HFFc6 (cell line): ENCODE measurements around the gene SYNGAP1. TPM values are rescaled to one million over a fixed set of nuclear protein-coding genes. Genes with fewer than 3 reads are reported as not detected.

Source experiments
- DNase-seq: peaks from one replicate; pipeline ENCODE4 v3.0.0-alpha.2; 2018
- H3K27ac Mint-ChIP-seq: 2 replicates; pipeline ENCODE4 v1.8.0; 2020; ENCODE audit warnings: mild to moderate bottlenecking, mixed read lengths
- H3K27me3 Mint-ChIP-seq: 2 replicates; pipeline ENCODE4 v1.8.0; 2021; ENCODE audit warnings: mild to moderate bottlenecking, moderate library complexity, mixed read lengths; ENCODE audit not compliant: insufficient read depth
- H3K36me3 Mint-ChIP-seq: 2 replicates; pipeline ENCODE4 v1.8.0; 2021; ENCODE audit warnings: low read depth, mixed read lengths
- H3K4me1 Mint-ChIP-seq: 2 replicates; pipeline ENCODE4 v1.8.0; 2020; ENCODE audit warnings: low read depth, mixed read lengths
- H3K4me3 Mint-ChIP-seq: 2 replicates; pipeline ENCODE4 v1.8.0; 2020; ENCODE audit warnings: mild to moderate bottlenecking, moderate library complexity, mixed read lengths
- H3K9me3 Mint-ChIP-seq: 2 replicates; pipeline ENCODE4 v1.8.0; 2020; ENCODE audit warnings: mild to moderate bottlenecking, mixed read lengths
- total RNA-seq, 6 experiments: library from RNA; stranded (reverse); fragmentation: NEBNext Ultra II Directional; extraction: Animal tissue kit (Norgen Biotek cat#: 25700); gene quantifications; 2 replicates in 1 of 6; 3 replicates in 5 of 6; pipeline ENCODE4 v1.2.3, GENCODE V29; 2021
- TF ChIP-seq, protein P1 (sequence below): fragments of 200-600 bp; sonication (generic); IDR thresholded peaks from 2 replicates; pipeline ENCODE4 v1.5.0; 2021; ENCODE audit warnings: antibody characterized with exemption, mild to moderate bottlenecking

SYNGAP1 gene
- total RNA-seq, 6 experiments from 2014 or later: 10.5 to 15.0 (median 13.3) TPM

- H3K4me3 Mint-ChIP-seq: peak overlapping the region; percentile 90
- no peak for DNase-seq
- no peaks in the 10 kb centered on the region for H3K9me3 Mint-ChIP-seq
- TF ChIP-seq, protein P1, sequence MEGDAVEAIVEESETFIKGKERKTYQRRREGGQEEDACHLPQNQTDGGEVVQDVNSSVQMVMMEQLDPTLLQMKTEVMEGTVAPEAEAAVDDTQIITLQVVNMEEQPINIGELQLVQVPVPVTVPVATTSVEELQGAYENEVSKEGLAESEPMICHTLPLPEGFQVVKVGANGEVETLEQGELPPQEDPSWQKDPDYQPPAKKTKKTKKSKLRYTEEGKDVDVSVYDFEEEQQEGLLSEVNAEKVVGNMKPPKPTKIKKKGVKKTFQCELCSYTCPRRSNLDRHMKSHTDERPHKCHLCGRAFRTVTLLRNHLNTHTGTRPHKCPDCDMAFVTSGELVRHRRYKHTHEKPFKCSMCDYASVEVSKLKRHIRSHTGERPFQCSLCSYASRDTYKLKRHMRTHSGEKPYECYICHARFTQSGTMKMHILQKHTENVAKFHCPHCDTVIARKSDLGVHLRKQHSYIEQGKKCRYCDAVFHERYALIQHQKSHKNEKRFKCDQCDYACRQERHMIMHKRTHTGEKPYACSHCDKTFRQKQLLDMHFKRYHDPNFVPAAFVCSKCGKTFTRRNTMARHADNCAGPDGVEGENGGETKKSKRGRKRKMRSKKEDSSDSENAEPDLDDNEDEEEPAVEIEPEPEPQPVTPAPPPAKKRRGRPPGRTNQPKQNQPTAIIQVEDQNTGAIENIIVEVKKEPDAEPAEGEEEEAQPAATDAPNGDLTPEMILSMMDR: no peak
- H3K27me3 Mint-ChIP-seq: peaks cover 3% of the 10 kb centered on the region; the same call in 1 of the 2 replicates
- H3K36me3 Mint-ChIP-seq: peaks cover 20% of the 10 kb centered on the region
- H3K4me1 Mint-ChIP-seq: peaks cover 81% of the 10 kb centered on the region
- peak overlapping the region; percentile 92 for H3K27ac Mint-ChIP-seq
Observed at GRCh38 chr6:33424855-33425667, 5.2 kb downstream of the SYNGAP1 start.

DNA sequence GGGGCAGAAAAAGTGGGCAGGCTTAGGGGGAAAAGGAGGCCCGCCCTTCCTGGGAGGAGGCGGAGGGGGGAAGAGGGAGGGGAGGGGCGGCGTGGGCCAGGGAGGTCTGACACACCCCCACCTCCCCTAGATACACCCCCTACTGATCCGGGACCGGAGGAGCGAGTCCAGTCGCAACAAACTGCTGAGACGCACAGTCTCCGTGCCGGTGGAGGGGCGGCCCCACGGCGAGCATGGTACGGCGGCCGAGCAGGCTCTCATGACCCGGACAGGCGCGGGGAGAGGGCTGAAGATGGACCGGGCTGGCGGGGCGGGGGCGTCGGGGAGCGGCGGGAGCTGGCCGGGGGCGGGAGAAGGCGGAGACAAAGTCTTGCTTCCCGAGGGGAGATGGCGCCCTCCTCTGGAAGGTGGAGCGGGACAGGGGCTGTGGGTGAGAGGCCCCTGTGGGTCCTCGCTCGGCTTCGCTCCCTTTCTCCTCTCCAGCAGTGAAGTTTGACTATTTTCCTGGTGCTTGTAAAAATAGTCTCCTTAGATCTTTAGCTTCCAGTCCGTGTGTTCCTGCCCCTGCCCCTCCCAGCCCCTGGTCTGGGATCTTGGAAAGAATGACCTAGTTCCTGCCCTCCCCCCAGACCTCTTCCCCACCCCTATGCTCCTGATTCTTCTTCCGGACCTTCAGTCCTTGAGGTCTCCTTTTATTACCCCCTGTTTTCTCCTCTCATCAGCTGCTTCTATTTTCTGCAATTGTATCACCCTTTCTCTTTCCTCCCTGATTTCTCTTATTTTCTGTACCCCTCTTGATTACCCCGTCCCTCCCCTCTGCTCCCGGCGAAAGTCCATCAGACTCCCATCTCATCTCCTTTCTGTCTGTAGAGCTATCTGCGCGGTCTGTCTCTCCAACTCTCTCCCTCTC lies 6.1 kb downstream of the SYNGAP1 start:
- peak overlapping the region; percentile 90 for H3K4me3 Mint-ChIP-seq
- H3K27me3 Mint-ChIP-seq: peaks cover 3% of the 10 kb centered on the region; the same call in 1 of the 2 replicates
- no peaks in the 10 kb centered on the region for H3K9me3 Mint-ChIP-seq
- H3K36me3 Mint-ChIP-seq: peaks cover 20% of the 10 kb centered on the region
- peak overlapping the region; percentile 92 for H3K27ac Mint-ChIP-seq
- H3K4me1 Mint-ChIP-seq: peaks cover 89% of the 10 kb centered on the region
- DNase-seq: peak; percentile 79
- TF ChIP-seq, protein P1: peak; percentile 82

GRCh38 chr6:33426590-33427511 lies 7.0 kb downstream of the SYNGAP1 start:
- Mint-ChIP-seq H3K27ac (peak overlapping the region; percentile 92), H3K4me3 (peak overlapping the region; percentile 90), H3K9me3 (no peaks in the 10 kb centered on the region), H3K4me1 (peaks cover 85% of the 10 kb centered on the region), H3K27me3 (peaks cover 3% of the 10 kb centered on the region; the same call in 1 of the 2 replicates), H3K36me3 (peaks cover 20% of the 10 kb centered on the region)
- DNase-seq: no peak
- TF ChIP-seq, protein P1: no peak

DNA sequence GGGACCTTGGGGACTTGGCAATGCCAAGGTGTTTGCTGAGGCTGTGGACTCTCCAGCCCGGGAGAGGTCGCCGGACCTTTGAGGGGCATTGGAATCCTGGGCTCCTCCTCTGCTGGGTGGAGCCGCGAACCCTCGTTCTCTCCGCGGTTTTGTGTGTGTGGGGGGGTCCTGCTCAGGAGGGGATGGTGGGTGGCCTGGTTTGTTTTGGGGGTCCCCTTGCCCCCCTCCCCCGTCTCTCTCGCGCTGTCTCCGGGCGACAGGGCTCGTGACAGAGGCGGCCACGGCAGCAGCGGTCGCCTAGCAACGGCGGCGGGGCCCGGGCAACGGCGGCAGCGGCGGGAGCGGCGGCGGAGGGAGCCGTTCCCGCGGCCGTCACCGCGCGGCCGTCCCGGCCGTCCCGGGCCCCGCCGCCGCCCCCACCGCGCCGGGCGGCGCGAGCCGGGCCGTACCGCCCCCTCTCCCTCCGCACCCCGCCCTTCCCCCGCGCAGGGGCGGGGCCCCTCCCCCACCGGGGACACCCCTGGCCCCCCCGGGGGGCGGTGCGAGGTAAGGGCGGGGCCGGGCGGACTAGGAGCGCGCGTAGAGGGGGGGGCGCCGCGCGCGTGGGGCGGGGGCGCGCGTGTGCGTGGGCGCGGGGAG lies 7.8 kb downstream of the SYNGAP1 start:
- no peaks in the 10 kb centered on the region for H3K9me3 Mint-ChIP-seq
- H3K4me3 Mint-ChIP-seq: peak overlapping the region; percentile 90
- TF ChIP-seq, protein P1: no peak

More for the DNA sequence above, 7.8 kb downstream of the SYNGAP1 start:
- no peak for DNase-seq
- H3K27me3 Mint-ChIP-seq: peaks cover 3% of the 10 kb centered on the region; the same call in 1 of the 2 replicates
- peak overlapping the region; percentile 92 for H3K27ac Mint-ChIP-seq
- H3K36me3 Mint-ChIP-seq: peaks cover 22% of the 10 kb centered on the region
- peaks cover 84% of the 10 kb centered on the region for H3K4me1 Mint-ChIP-seq
